ENCODE data around the gene ZNF410. TPM values are rescaled to one million over a fixed set of nuclear protein-coding genes. Genes with fewer than 3 reads are reported as not detected.
"Not testable (repeated sequence)": the region's sequence is repeated elsewhere in the genome, so short reads cannot be mapped to it uniquely, and the experiment has no call there.

ZNF410 gene
- polyA plus RNA-seq, 5 donors, result 44.6 to 55.3 (median 48.1) TPM

GRCh38 chr14:73879027-73879426 lies 7.6 kb upstream of the ZNF410 start:
- no peak for DNase-seq

- no peak for DNase-seq
Observed at GRCh38 chr14:73884438-73885190, 2.0 kb upstream of the ZNF410 start.

GRCh38 chr14:73887318-73887616 lies 608 bp downstream of the ZNF410 start:
- DNase-seq, result no peak

GRCh38 chr14:73887694-73888459 lies 1.2 kb downstream of the ZNF410 start:
- DNase-seq, result no peak

- DNase-seq, result no peak
Observed at GRCh38 chr14:73888460-73888725, 1.7 kb downstream of the ZNF410 start.

GRCh38 chr14:73888971-73889370 lies 2.3 kb downstream of the ZNF410 start:
- DNase-seq, result no peak

GRCh38 chr14:73889376-73889775 lies 2.7 kb downstream of the ZNF410 start:
- DNase-seq, result no peak

GRCh38 chr14:73894180-73894687 lies 7.6 kb downstream of the ZNF410 start:
- DNase-seq, result not testable (repeated sequence)

GRCh38 chr14:73895939-73896338 lies 9.3 kb downstream of the ZNF410 start:
- no peak for DNase-seq

- no peak for DNase-seq
Observed at GRCh38 chr14:73896521-73896920, 9.9 kb downstream of the ZNF410 start.

GRCh38 chr14:73903028-73903427 lies 16.4 kb downstream of the ZNF410 start:
- no peak for DNase-seq

- DNase-seq, result no peak
Observed at GRCh38 chr14:73909681-73910080, 23.0 kb downstream of the ZNF410 start.

- DNase-seq, result no peak
Observed at GRCh38 chr14:73913256-73913655, 26.6 kb downstream of the ZNF410 start.

GRCh38 chr14:73916324-73916723 lies 29.7 kb downstream of the ZNF410 start:
- no peak for DNase-seq

GRCh38 chr14:73919457-73919856 lies 32.8 kb downstream of the ZNF410 start:
- DNase-seq, result not testable (repeated sequence)

GRCh38 chr14:73924337-73924736 lies 37.7 kb downstream of the ZNF410 start:
- no peak for DNase-seq

GRCh38 chr14:73935666-73936065 lies 49.0 kb downstream of the ZNF410 start:
- no peak for DNase-seq

- no peak for DNase-seq
Observed at GRCh38 chr14:73936548-73936947, 49.9 kb downstream of the ZNF410 start.

GRCh38 chr14:73937012-73937411 lies 50.4 kb downstream of the ZNF410 start:
- DNase-seq, result no peak

- DNase-seq, result no peak
Observed at GRCh38 chr14:73942180-73942579, 55.5 kb downstream of the ZNF410 start.

- peak; percentile 65 to 76 for DNase-seq
Observed at GRCh38 chr14:73943083-73943482, 56.4 kb downstream of the ZNF410 start.

GRCh38 chr14:73944432-73945158 lies 57.9 kb downstream of the ZNF410 start:
- no peak for DNase-seq

GRCh38 chr14:73945159-73945670 lies 58.6 kb downstream of the ZNF410 start:
- no peak for DNase-seq
